Measurements from ENCODE around the gene NFS1.

DNA sequence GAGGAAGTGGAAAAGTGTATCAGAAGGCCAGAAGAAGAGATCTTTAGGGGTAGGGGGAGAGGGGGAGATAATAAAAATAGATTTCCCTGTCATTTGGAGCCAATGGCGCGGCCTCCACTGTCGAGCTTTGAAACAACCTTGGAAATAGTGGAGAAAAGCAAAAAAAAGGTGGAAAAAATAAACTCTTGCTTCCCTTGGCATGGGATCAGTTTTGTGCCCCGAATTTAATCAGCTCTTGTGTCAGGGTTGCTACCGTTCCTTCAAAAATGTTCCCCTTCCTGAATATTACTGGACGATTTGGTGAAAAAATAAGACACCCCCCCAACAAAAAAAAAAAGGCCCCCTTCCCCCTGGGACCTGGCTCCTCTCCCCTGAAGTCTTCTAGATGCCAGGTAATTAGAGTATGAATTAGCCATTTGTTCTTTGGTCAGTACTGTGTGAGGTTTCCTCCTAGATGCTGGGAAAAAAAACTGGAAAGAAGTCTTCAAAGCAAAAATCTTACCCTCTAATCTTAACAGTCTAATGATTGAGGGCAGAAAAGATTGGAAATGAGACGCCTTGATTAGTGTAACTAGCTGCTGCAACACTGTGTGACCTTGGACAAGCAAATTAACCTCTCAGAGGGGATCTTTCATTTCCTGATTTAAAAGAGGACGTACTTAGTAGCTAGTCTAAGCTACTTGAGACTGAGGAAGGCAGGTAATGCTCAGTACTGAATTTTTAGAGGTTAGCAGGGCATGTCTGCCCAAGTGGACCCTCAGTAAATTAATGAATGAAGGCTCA, 43.8 kb upstream of the NFS1 start:
- TF ChIP-seq CTCF (IDR thresholded peaks at IDR 0.05; ENCODE audit: low read length) (no peak), EZH2 (IDR thresholded peaks at IDR 0.05; ENCODE audit: borderline replicate concordance, low read length) (no peak)
